Activated naive CD8-positive, alpha-beta T cell (primary cell): ENCODE measurements around the gene ISG20.
A peak's percentile ranks its signal among the peaks of the same experiment; 100 is the strongest.

Experiments used
- H3K27ac Mint-ChIP-seq: one replicate; pipeline ENCODE4 v1.8.0; 2021; ENCODE audit warnings: mixed read lengths
- H3K27me3 Mint-ChIP-seq: one replicate; pipeline ENCODE4 v1.8.0; 2021; ENCODE audit warnings: mixed read lengths
- H3K36me3 Mint-ChIP-seq: one replicate; pipeline ENCODE4 v1.8.0; 2021; ENCODE audit warnings: mixed read lengths
- H3K4me1 Mint-ChIP-seq: one replicate; pipeline ENCODE4 v1.8.0; 2021; ENCODE audit warnings: low read depth, mixed read lengths
- H3K4me3 Mint-ChIP-seq: one replicate; pipeline ENCODE4 v1.8.0; 2021; ENCODE audit warnings: mild to moderate bottlenecking, mixed read lengths
- H3K9me3 Mint-ChIP-seq: one replicate; pipeline ENCODE4 v1.8.0; 2021; ENCODE audit warnings: low read depth, mixed read lengths

The ISG20 gene

DNA sequence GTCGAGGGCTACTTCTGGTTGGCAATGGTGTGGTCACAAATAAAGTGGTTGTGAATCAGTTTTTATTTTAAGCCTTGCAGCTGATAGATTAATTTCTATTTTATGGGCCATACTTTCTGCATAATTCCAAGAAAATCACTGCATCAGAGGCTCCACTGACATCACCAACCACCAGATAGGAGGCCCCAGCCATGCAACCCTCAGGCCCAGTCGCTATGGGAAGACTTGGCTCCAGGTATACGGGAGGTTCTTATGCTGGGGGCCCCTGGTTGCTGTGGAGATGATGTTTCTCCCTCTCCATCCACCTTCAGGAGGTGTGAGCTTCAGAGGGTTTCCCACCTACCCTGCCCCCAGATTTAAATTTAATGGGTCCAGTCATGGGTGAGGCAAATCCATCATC lies 57.4 kb downstream of the ISG20 start:
- Mint-ChIP-seq H3K4me1 (no peaks in the 10 kb centered on the region), H3K36me3 (no peaks in the 10 kb centered on the region), H3K27me3 (no peaks in the 10 kb centered on the region), H3K27ac (no peak overlapping the region), H3K4me3 (no peak overlapping the region), H3K9me3 (no peaks in the 10 kb centered on the region)

DNA sequence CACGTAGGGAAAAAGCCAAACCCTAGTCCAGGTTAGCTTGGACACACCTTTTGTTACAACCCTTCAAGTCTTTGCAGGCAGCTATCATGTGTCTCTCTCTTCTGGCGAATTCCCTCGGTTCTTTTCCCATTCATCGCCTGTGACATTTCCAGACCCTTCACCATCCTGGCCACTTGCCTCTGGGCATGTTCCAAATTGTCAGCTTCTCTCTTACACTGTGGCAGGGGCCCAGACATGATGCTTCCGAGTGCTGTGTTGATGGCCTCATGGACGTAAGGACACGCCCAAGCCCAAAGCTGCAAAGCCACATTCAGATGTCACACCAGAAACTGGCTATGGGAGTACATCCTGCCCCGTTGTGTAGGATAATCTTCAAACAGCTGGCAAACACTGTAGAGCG lies 58.5 kb downstream of the ISG20 start:
- Mint-ChIP-seq H3K27me3 (no peaks in the 10 kb centered on the region), H3K9me3 (no peaks in the 10 kb centered on the region), H3K4me1 (no peaks in the 10 kb centered on the region), H3K36me3 (no peaks in the 10 kb centered on the region), H3K27ac (no peak overlapping the region), H3K4me3 (no peak overlapping the region)

DNA sequence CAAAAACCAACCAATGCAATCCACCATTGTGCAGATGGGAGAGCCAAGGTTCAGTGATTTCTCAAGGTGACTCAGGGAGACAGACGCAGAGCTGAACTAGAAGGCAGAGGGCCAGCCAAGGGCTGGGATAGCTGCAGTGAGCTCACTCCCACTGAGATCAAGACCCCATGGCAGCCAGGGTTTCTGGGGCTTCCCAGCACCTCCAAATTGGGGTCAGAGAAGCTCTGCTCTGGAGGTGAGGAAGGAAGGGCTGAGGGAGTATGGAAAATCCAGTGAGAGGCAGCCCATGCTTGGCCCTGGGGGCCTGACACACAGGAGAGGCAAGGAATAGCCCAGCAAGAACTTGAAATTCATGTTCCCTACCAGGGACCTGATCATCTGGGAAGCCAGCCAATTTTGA lies 61.0 kb downstream of the ISG20 start:
- H3K36me3 Mint-ChIP-seq: no peaks in the 10 kb centered on the region
- H3K4me3 Mint-ChIP-seq: no peak overlapping the region
- peaks cover 4% of the 10 kb centered on the region for H3K27me3 Mint-ChIP-seq
- H3K9me3 Mint-ChIP-seq: no peaks in the 10 kb centered on the region
- peaks cover 8% of the 10 kb centered on the region for H3K4me1 Mint-ChIP-seq
- no peak overlapping the region for H3K27ac Mint-ChIP-seq

DNA sequence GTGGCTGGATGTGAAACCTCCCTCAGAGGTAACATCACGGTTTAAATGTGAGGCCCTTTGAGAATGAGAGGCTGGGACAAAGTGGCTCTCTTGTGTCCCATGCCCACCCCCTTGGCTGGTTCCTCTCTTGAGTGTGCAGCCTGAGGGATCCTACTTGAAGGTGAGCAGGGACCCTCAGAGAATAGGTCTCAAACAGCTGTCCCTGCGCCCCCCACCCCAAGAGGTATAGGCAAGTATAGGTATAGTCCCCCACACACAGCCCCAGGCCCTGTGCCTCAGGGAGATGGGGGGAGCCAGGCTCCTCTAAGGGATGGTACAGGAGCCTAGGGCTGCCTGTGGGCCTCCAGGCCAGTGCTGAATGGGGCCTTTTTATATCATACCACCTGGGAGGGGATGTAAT lies 61.9 kb downstream of the ISG20 start:
- Mint-ChIP-seq H3K27ac (no peak overlapping the region), H3K9me3 (no peaks in the 10 kb centered on the region), H3K4me3 (no peak overlapping the region), H3K27me3 (peaks cover 4% of the 10 kb centered on the region), H3K4me1 (peaks cover 10% of the 10 kb centered on the region), H3K36me3 (no peaks in the 10 kb centered on the region)

DNA sequence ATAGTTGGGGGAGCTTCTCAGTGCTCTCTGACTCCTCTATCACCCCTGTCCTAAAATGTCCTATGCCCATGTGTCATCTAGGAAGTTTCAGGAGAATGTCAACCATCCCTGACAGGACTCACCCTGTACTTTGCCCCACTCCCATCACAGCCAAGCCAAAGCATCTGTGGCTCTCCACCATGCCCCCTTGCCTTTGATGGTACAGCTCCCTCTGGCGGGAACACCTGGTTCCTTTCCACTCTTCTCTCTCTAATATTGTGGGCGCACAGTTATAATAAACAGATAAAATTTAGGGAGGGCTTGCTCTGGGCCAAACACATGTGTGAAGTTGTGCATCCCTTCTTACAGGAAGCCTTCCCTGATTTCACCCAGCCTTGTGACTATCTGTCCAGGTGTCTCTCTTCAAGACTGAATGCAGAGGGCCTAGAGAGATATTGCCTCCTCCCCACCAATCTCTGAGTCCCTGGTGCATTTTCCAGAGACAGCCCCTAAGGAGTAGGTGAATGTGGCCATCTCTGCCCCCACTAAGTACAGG lies 62.8 kb downstream of the ISG20 start:
- H3K27me3 Mint-ChIP-seq: peaks cover 9% of the 10 kb centered on the region
- no peaks in the 10 kb centered on the region for H3K36me3 Mint-ChIP-seq
- peaks cover 15% of the 10 kb centered on the region for H3K4me1 Mint-ChIP-seq
- H3K4me3 Mint-ChIP-seq: no peak overlapping the region
- no peaks in the 10 kb centered on the region for H3K9me3 Mint-ChIP-seq
- H3K27ac Mint-ChIP-seq: no peak overlapping the region

DNA sequence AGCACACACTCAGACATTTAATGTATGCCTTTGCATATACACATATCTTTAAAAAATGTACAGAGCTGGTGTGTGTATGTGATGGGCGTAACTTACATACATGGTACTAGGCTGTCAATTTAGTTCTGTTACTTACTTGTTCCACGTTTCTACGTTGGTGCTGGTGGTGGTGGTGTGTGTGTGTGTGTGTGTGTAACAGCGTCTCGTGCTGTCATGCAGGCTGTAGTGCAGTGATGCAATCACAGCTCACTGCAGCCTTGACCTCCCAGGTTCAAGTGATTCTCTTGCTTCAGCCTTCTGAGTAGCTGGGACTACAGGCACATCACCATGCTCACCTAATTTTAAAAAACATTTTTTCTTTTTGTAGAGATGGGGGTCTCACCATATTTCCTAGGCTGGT lies 64.2 kb downstream of the ISG20 start:
- Mint-ChIP-seq H3K9me3 (no peaks in the 10 kb centered on the region), H3K27me3 (peaks cover 14% of the 10 kb centered on the region), H3K4me1 (peaks cover 15% of the 10 kb centered on the region), H3K36me3 (no peaks in the 10 kb centered on the region), H3K4me3 (no peak overlapping the region), H3K27ac (no peak overlapping the region)

DNA sequence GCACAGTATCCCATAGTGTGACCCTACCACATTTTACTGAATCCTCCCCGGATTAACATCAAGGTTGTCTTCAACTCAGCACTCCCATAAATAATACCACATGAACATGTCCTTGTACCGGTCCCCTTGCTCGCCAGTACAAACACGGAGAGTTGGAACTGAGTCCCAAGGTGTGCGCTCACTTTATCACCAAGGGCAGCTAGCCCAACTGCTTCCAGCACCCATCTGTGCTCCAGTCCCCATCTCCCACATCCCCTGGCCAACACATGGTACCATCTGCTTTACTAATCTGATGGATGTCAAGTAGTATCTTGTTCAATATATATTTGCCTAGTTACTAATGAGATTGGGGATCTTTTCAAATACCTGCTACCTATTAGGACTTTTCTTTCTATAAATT lies 64.7 kb downstream of the ISG20 start:
- Mint-ChIP-seq H3K4me3 (no peak overlapping the region), H3K9me3 (no peaks in the 10 kb centered on the region), H3K27ac (no peak overlapping the region), H3K4me1 (peaks cover 15% of the 10 kb centered on the region), H3K27me3 (peaks cover 15% of the 10 kb centered on the region), H3K36me3 (no peaks in the 10 kb centered on the region)

DNA sequence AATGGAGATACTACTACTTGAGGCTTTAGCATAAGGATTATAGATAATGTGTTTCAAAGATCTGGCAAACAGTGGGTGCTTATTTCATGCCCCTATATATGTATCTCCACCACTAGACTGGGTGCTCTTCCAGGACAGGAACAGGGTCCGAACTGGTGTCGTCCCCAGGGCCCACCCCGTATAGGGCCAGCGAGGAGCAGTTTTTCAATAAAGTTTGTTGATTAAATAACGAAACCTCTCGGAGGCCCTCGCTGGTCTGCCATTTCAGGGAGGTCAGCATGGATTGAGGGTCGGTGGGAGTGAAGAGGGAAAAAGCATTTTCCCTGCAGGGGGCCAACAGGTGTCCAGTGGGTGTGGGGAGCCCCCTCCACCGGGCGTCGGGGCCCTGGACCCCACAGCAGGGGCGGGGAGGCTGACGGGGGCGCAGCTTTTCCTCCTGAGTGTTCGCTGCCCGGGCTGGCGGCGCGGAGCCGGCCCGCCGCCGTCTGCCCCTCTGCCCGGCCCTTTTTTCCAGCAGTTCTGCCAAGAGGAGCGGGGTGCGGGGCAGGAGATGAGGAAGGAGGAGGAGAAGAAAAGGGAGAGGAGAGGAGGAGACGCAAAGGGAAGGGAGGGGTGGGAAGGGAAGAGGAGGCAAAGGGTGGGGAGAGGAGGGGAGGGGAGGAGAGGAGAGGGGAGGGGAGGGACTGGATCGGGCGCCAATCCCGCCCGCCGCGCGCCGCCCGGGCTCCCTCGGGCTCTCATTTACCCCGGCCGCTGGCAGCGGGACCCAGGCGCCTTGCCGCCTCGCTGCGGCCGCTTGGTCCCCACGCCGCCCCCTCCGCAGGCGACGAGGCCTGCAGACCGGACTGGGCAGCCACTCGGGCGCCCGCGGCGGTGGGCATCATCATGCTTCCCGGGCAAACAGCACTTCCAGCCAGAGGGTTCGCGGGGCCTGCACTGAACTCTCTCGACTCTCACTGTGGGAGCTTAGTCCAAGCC lies 66.3 kb downstream of the ISG20 start:
- H3K4me3 Mint-ChIP-seq: peak overlapping the region; percentile 82
- H3K36me3 Mint-ChIP-seq: no peaks in the 10 kb centered on the region
- no peaks in the 10 kb centered on the region for H3K9me3 Mint-ChIP-seq
- H3K4me1 Mint-ChIP-seq: peaks cover 15% of the 10 kb centered on the region
- peaks cover 26% of the 10 kb centered on the region for H3K27me3 Mint-ChIP-seq
- H3K27ac Mint-ChIP-seq: no peak overlapping the region

DNA sequence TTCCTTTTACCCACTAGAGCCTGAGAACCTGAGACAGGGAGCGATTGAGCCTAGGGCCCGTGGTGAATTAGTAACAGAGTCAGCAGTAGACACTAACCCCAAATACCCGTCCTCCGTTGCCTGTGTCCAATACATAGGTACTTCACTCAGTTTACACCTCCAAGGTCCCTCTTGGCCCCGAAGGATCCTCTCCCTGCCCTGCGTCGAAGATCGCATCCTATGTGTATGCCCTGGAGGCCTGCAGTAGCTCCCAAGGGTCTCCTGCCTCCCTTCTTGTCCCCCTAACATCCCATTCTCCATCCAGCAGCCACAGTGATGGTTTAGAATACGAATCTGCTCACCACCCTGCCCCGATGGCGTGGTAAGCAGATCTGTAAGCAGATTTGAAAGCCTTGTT lies 67.0 kb downstream of the ISG20 start:
- Mint-ChIP-seq H3K4me3 (peak overlapping the region; percentile 51), H3K27ac (no peak overlapping the region), H3K9me3 (no peaks in the 10 kb centered on the region), H3K27me3 (peaks cover 26% of the 10 kb centered on the region), H3K4me1 (peaks cover 15% of the 10 kb centered on the region), H3K36me3 (no peaks in the 10 kb centered on the region)
